ENCODE measurements around the gene CUL7.

The CUL7 gene

DNA sequence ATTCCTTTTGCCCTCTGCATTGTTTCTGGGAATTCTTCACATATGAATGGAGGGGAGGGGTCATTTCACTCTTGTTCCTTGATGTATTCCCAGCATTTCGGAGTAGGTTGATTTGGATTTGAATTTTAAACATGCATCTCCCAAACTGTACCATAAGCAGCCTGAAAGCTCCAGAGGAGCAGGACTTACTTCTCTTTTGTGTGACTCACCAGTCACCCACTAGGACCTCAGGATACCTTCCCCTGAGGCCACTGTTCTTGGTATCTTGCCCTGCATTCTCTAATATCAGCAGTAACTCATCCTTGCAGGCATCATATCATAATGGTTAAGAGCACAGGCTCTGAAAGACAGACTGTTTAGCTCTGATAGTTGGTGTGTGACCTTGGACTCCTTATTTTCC is 4.9 kb upstream of the CUL7 start:
- Histone ChIP-seq H3K9me3 (no peaks in the 10 kb centered on the region), H3K36me3 (peaks cover 0 to 45% (median 35%) of the 10 kb centered on the region in 3 donors), H3K4me3 (peak overlapping the region; percentile 76 to 92), H3K27me3 (no peaks in the 10 kb centered on the region), H3K4me1 (peaks cover 4 to 34% (median 25%) of the 10 kb centered on the region in 4 donors), H3K27ac (peak overlapping the region; percentile 83 to 91)
- TF ChIP-seq, protein P1, sequence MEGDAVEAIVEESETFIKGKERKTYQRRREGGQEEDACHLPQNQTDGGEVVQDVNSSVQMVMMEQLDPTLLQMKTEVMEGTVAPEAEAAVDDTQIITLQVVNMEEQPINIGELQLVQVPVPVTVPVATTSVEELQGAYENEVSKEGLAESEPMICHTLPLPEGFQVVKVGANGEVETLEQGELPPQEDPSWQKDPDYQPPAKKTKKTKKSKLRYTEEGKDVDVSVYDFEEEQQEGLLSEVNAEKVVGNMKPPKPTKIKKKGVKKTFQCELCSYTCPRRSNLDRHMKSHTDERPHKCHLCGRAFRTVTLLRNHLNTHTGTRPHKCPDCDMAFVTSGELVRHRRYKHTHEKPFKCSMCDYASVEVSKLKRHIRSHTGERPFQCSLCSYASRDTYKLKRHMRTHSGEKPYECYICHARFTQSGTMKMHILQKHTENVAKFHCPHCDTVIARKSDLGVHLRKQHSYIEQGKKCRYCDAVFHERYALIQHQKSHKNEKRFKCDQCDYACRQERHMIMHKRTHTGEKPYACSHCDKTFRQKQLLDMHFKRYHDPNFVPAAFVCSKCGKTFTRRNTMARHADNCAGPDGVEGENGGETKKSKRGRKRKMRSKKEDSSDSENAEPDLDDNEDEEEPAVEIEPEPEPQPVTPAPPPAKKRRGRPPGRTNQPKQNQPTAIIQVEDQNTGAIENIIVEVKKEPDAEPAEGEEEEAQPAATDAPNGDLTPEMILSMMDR (IDR thresholded peaks at IDR 0.05), result no peak
- intact Hi-C loops (cut with DNase I; ENCODE audit: low total_unique reads), result no loop called here
- DNase-seq, result no peak

GRCh38 chr6:43055966-43056365 is 2.3 kb upstream of the CUL7 start:
- Histone ChIP-seq H3K4me3 (no peak overlapping the region), H3K36me3 (peaks cover 0 to 32% (median 25%) of the 10 kb centered on the region in 3 donors), H3K27ac (no peak overlapping the region), H3K27me3 (no peaks in the 10 kb centered on the region), H3K4me1 (peaks cover 4 to 45% (median 28%) of the 10 kb centered on the region in 4 donors), H3K9me3 (no peaks in the 10 kb centered on the region)
- intact Hi-C loops (cut with DNase I; ENCODE audit: low total_unique reads), result no loop called here
- DNase-seq, result no peak
- TF ChIP-seq, protein P1 (IDR thresholded peaks at IDR 0.05), result no peak

- peaks cover 4 to 35% (median 20%) of the 10 kb centered on the region in 4 donors for H3K4me1 ChIP-seq
- intact Hi-C loops (cut with DNase I; ENCODE audit: low total_unique reads), result loop anchor here (5.0 kb wide), 1 partner anchor 42 kb away; the partner anchor contains the start of genes KLHDC3 and MEA1
- no peak for DNase-seq
- TF ChIP-seq, protein P1 (IDR thresholded peaks at IDR 0.05), result no peak
- peak overlapping the region; percentile 64 for H3K4me3 ChIP-seq
- H3K27ac ChIP-seq, result peak overlapping the region; percentile 86 to 95
- H3K27me3 ChIP-seq, result no peaks in the 10 kb centered on the region
- peaks cover 0 to 43% (median 33%) of the 10 kb centered on the region in 3 donors for H3K36me3 ChIP-seq
- H3K9me3 ChIP-seq, result no peaks in the 10 kb centered on the region
Observed at GRCh38 chr6:43054206-43054943, 724 bp upstream of the CUL7 start.

DNA sequence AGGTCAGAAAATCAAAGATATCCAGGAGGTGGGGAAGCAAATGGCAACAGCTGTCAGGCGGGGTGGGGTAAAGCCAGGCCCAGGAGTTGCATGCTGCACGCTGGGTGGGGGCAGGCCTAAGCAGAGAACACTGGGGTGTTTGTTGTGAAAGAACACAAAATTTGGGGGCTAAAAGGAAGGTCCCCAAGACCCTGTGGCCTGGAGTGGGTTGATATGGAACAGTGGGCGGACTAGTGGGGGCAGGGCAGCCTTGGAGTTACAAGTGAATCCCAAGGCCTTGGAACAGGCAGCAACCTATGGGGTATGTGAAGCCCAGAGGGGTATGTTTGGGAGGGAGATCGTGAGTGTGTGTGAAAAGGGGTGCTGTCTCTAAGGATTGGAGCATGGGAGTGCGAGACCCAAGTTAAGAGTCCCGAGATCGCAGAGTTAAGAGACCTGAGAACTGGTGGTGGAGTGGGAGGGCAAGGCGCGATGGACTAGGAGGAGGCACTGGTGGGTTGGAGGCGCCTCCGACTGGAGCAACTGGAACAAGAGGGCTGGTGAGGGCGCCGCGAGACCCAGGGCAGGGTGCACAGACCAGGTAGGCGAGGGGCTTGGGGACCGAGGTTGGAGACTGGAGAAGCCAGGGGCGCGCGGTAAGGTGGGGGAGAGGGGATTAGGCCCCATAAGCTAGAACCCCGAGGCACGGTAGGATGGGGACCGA is 658 bp downstream of the CUL7 start:
- Histone ChIP-seq H3K9me3 (no peaks in the 10 kb centered on the region), H3K4me3 (peak overlapping the region; percentile 64), H3K27ac (peak overlapping the region; percentile 86 to 95), H3K4me1 (peaks cover 0 to 25% (median 11%) of the 10 kb centered on the region in 4 donors), H3K27me3 (no peaks in the 10 kb centered on the region), H3K36me3 (peaks cover 0 to 56% (median 36%) of the 10 kb centered on the region in 3 donors)
- TF ChIP-seq, protein P1 (IDR thresholded peaks at IDR 0.05), result no peak
- intact Hi-C loops (cut with DNase I; ENCODE audit: low total_unique reads), result loop anchor here (5.0 kb wide), 1 partner anchor 41 kb away; the partner anchor contains the start of genes KLHDC3 and MEA1
- peak in 1 of 2 donors; percentile 39 for DNase-seq

GRCh38 chr6:43052225-43052841 is 1.3 kb downstream of the CUL7 start:
- intact Hi-C loops (cut with DNase I; ENCODE audit: low total_unique reads), result loop anchor here (5.0 kb wide), 1 partner anchor 40 kb away; the partner anchor contains the start of genes KLHDC3 and MEA1
- no peak overlapping the region for H3K4me3 ChIP-seq
- H3K9me3 ChIP-seq, result no peaks in the 10 kb centered on the region
- no peaks in the 10 kb centered on the region for H3K27me3 ChIP-seq
- TF ChIP-seq, protein P1 (IDR thresholded peaks at IDR 0.05), result no peak
- H3K27ac ChIP-seq, result peak overlapping the region; percentile 86 to 95
- H3K36me3 ChIP-seq, result peaks cover 0 to 57% (median 32%) of the 10 kb centered on the region in 3 donors
- no peak for DNase-seq
- peaks cover 0 to 22% (median 8%) of the 10 kb centered on the region in 4 donors for H3K4me1 ChIP-seq
